OCI-LY1 (cell line): ENCODE data around the gene TNFRSF12A.

Experiments used
- CTCF ChIP-seq: fragments of 200-600 bp; sonication (generic), shearing (Covaris generic); IDR thresholded peaks from 2 replicates; pipeline ENCODE4 v1.5.1; 2017; ENCODE audit warnings: mild to moderate bottlenecking, antibody characterized with exemption, low read length, moderate library complexity, mixed read lengths
- EZH2 ChIP-seq: fragments of 200-600 bp; sonication (generic), shearing (Covaris generic); IDR thresholded peaks from 2 replicates; pipeline ENCODE4 v1.8.0; 2017; ENCODE audit warnings: borderline replicate concordance, mixed run types, mild to moderate bottlenecking, antibody characterized with exemption, low read length, moderate library complexity, mixed read lengths

- no peak for TF ChIP-seq CTCF
- TF ChIP-seq EZH2, result no peak
These were observed at the start of gene TNFRSF12A for GRCh38 chr16:3020247-3020603.
